ENCODE results near the gene CCDC197. TPM values are rescaled to one million over a fixed set of nuclear protein-coding genes. Genes with fewer than 3 reads are reported as not detected.
A peak's percentile ranks its signal among the peaks of the same experiment; 100 is the strongest.

CCDC197 gene
- total RNA-seq, 2 experiments from 2014 or later: 0.44 to 0.69 TPM

DNA sequence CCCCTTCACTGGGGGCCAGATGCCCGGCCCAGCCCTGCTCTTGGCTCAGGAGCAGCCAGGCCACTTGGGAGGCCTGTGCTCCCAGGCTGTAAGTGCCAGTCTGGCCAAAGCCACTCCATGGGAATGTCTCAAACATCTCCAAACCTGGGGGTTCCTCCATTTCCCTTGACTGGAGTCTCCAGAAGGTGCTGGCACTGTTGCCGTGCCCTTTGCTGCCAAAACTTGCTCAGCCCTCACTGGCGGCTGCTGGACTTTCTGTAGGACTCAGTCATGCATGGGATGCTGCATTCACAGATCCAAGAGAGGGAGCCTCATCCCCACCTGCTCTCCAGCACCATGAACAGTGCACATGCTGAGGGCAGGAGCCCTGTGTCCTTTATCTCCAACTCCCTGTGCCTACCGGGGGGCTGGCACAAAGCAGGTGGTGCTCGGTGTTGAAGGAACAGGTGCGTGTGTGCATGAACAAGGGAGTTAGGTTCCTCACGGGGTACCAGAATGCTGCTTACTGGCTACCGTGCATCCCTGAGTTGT is 19.4 kb downstream of the CCDC197 start:
- CTCF ChIA-PET: interaction anchor here (0.9 to 8.7 kb wide), 4 partner anchors 12 to 77 kb away, joined by 3 to 71 read pairs (median 6); no protein-coding TSS in a partner anchor
- intact Hi-C loops (cut with micrococcal nuclease): no loop called here
- Mint-ChIP-seq H3K27me3 (no peaks in the 10 kb centered on the region), H3K27ac (no peak overlapping the region), H3K36me3 (no peaks in the 10 kb centered on the region), H3K9me3 (no peaks in the 10 kb centered on the region), H3K4me1 (ENCODE audit: low read depth) (peaks cover 20% of the 10 kb centered on the region), H3K4me3 (no peak overlapping the region)
- POLR2A ChIA-PET: no interaction called here
- DNase-seq: no peak

GRCh38 chr14:94018308-94018707 is 21.2 kb downstream of the CCDC197 start:
- Mint-ChIP-seq H3K4me1 (ENCODE audit: low read depth) (peaks cover 27% of the 10 kb centered on the region), H3K4me3 (no peak overlapping the region), H3K27me3 (no peaks in the 10 kb centered on the region), H3K36me3 (no peaks in the 10 kb centered on the region), H3K9me3 (no peaks in the 10 kb centered on the region), H3K27ac (no peak overlapping the region)
- no peak for DNase-seq
- intact Hi-C loops (cut with micrococcal nuclease): no loop called here
- CTCF ChIA-PET: interaction anchor here (0.7 to 8.7 kb wide), 3 partner anchors 8 to 79 kb away, joined by 3 to 71 read pairs (median 3); no protein-coding TSS in a partner anchor
- POLR2A ChIA-PET: no interaction called here

- H3K4me1 Mint-ChIP-seq (ENCODE audit: low read depth): peaks cover 27% of the 10 kb centered on the region
- no peaks in the 10 kb centered on the region for H3K36me3 Mint-ChIP-seq
- ChIA-PET CTCF (interaction anchor here (0.6 to 8.7 kb wide), 5 partner anchors 18 to 184 kb away, joined by 3 to 71 read pairs (median 4); no protein-coding TSS in a partner anchor), POLR2A (no interaction called here)
- H3K27ac Mint-ChIP-seq: no peak overlapping the region
- intact Hi-C loops (cut with micrococcal nuclease): no loop called here
- no peak for DNase-seq
- H3K4me3 Mint-ChIP-seq: no peak overlapping the region
- H3K9me3 Mint-ChIP-seq: no peaks in the 10 kb centered on the region
- H3K27me3 Mint-ChIP-seq: no peaks in the 10 kb centered on the region
These were observed 22.2 kb downstream of the CCDC197 start for GRCh38 chr14:94019329-94019728.

DNA sequence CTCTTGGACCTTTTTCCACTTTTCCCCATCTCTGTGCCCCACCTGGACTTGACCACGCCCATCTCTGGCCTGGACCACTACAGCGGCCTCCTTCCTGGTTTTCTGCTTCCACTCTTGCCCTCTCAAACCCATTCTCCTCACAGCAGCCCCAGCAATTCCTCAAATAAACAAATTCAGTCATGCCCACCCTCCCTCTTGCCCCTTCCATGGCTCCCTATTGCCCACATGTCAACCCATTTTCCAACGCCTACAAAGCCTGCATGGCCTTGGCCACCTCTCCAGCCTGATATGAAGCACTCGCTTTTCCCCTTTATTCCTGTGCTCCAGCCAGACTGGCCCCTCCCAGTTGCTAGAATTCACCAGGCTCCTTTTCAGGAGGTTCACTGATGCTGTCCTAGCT is 23.2 kb downstream of the CCDC197 start:
- Mint-ChIP-seq H3K27me3 (no peaks in the 10 kb centered on the region), H3K36me3 (no peaks in the 10 kb centered on the region), H3K4me3 (no peak overlapping the region), H3K4me1 (ENCODE audit: low read depth) (peaks cover 27% of the 10 kb centered on the region), H3K9me3 (no peaks in the 10 kb centered on the region), H3K27ac (no peak overlapping the region)
- intact Hi-C loops (cut with micrococcal nuclease): no loop called here
- ChIA-PET POLR2A (interaction anchor here (1.5 kb wide), 1 partner anchor 49 kb away, joined by 3 read pairs; no protein-coding TSS in a partner anchor), CTCF (interaction anchor here (1.0 to 8.7 kb wide), 8 partner anchors 9 to 116 kb away, joined by 3 to 71 read pairs (median 10); no protein-coding TSS in a partner anchor)
- no peak for DNase-seq

GRCh38 chr14:94021001-94021400 is 23.9 kb downstream of the CCDC197 start:
- intact Hi-C loops (cut with micrococcal nuclease): no loop called here
- CTCF ChIA-PET: interaction anchor here (0.8 to 8.7 kb wide), 14 partner anchors 10 to 116 kb away, joined by 3 to 71 read pairs (median 6); partner anchors contain the start of genes DDX24 and IFI27L1

GRCh38 chr14:94021416-94022157 is 24.5 kb downstream of the CCDC197 start:
- Mint-ChIP-seq H3K27ac (peak overlapping the region; percentile 70), H3K4me3 (no peak overlapping the region), H3K36me3 (no peaks in the 10 kb centered on the region), H3K27me3 (no peaks in the 10 kb centered on the region), H3K9me3 (no peaks in the 10 kb centered on the region), H3K4me1 (ENCODE audit: low read depth) (peaks cover 33% of the 10 kb centered on the region)
- DNase-seq: peak; percentile 62
- CTCF ChIA-PET: interaction anchor here (0.8 to 8.7 kb wide), 14 partner anchors 10 to 115 kb away, joined by 3 to 71 read pairs (median 6); partner anchors contain the start of genes DDX24 and IFI27L1
- POLR2A ChIA-PET: interaction anchor here (1.2 to 2.0 kb wide), 5 partner anchors 43 to 82 kb away, joined by 3 to 11 read pairs (median 4); no protein-coding TSS in a partner anchor
- intact Hi-C loops (cut with micrococcal nuclease): no loop called here

More at GRCh38 chr14:94021001-94021400, 23.9 kb downstream of the CCDC197 start:
- H3K4me1 Mint-ChIP-seq (ENCODE audit: low read depth): peaks cover 31% of the 10 kb centered on the region
- H3K36me3 Mint-ChIP-seq: no peaks in the 10 kb centered on the region
- H3K27ac Mint-ChIP-seq: peak overlapping the region; percentile 70
- peak; percentile 36 for DNase-seq
- POLR2A ChIA-PET: interaction anchor here (1.2 to 2.0 kb wide), 5 partner anchors 43 to 81 kb away, joined by 3 to 11 read pairs (median 4); no protein-coding TSS in a partner anchor
- H3K27me3 Mint-ChIP-seq: no peaks in the 10 kb centered on the region
- H3K9me3 Mint-ChIP-seq: no peaks in the 10 kb centered on the region
- H3K4me3 Mint-ChIP-seq: no peak overlapping the region

DNA sequence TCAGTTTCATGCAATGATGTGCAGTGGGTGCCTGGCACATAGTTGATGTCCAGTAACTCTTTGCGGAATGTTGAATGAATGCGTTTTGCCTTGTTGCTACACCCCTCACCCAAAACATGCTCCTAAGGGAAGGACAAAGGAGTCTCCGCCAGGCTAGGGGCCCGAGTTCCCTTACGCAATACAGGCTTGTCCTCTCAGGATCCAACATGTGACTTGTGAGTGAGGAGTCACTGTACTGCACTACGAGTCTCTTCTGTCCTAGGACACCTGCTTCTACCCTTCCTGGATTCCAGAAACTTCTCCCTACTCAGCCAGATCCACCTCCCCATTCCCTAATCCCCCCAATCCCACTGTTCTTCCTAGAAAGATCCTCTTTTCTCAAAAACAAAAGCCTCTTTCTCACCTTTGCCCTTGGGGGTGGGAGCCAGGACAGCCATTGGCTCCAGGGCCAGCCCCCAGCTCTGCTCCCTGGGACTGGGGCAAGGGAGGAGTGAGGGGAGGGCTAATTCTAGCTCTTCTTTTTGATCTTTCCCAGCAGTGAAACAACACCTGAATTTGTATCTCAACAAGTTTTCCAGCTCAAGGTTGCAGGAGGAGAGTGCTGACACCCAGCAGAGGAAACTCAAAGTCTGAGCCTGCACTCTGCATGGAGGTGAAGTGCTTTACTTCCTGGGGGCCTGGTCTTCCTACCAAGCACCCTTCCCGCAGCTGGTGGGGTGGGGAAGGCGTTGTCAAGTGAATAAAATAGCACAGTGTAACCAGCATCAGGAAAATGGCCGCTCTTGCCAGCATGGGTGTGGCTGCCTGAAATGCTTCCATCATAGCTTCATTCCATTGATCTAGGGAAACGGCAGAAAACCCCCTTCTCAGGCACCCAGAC is 25.7 kb downstream of the CCDC197 start:
- Mint-ChIP-seq H3K4me3 (no peak overlapping the region), H3K9me3 (no peaks in the 10 kb centered on the region), H3K27me3 (no peaks in the 10 kb centered on the region), H3K27ac (no peak overlapping the region), H3K4me1 (ENCODE audit: low read depth) (peaks cover 38% of the 10 kb centered on the region), H3K36me3 (no peaks in the 10 kb centered on the region)
- ChIA-PET POLR2A (interaction anchor here (1.2 to 2.0 kb wide), 2 partner anchors 45 to 64 kb away, joined by 4 to 11 read pairs; no protein-coding TSS in a partner anchor), CTCF (interaction anchor here (0.6 to 8.7 kb wide), 6 partner anchors 11 to 114 kb away, joined by 3 to 71 read pairs (median 10); no protein-coding TSS in a partner anchor)
- no peak for DNase-seq
- intact Hi-C loops (cut with micrococcal nuclease): no loop called here

GRCh38 chr14:94024549-94024948 is 27.4 kb downstream of the CCDC197 start:
- Mint-ChIP-seq H3K9me3 (no peaks in the 10 kb centered on the region), H3K4me1 (ENCODE audit: low read depth) (peaks cover 51% of the 10 kb centered on the region), H3K27ac (no peak overlapping the region), H3K4me3 (no peak overlapping the region), H3K27me3 (no peaks in the 10 kb centered on the region), H3K36me3 (no peaks in the 10 kb centered on the region)
- intact Hi-C loops (cut with micrococcal nuclease): no loop called here
- CTCF ChIA-PET: interaction anchor here (1.0 to 8.7 kb wide), 4 partner anchors 12 to 108 kb away, joined by 3 to 71 read pairs (median 6); no protein-coding TSS in a partner anchor
- POLR2A ChIA-PET: no interaction called here
- DNase-seq: no peak

- peak overlapping the region; percentile 64 for H3K4me3 Mint-ChIP-seq
- DNase-seq: no peak
- H3K27ac Mint-ChIP-seq: no peak overlapping the region
- no peaks in the 10 kb centered on the region for H3K9me3 Mint-ChIP-seq
- ChIA-PET CTCF (interaction anchor here (0.7 to 3.9 kb wide), 7 partner anchors 10 to 111 kb away, joined by 3 to 43 read pairs (median 6); no protein-coding TSS in a partner anchor), POLR2A (interaction anchor here (1.1 to 1.4 kb wide), 2 partner anchors 10 to 66 kb away, joined by 3 to 6 read pairs; no protein-coding TSS in a partner anchor)
- H3K27me3 Mint-ChIP-seq: no peaks in the 10 kb centered on the region
- intact Hi-C loops (cut with micrococcal nuclease): loop anchor here (1.0 to 2.0 kb wide), 4 partner anchors 13 to 151 kb away; partner anchors contain the start of genes DDX24 and IFI27L1
- no peaks in the 10 kb centered on the region for H3K36me3 Mint-ChIP-seq
- H3K4me1 Mint-ChIP-seq (ENCODE audit: low read depth): peaks cover 49% of the 10 kb centered on the region
These were observed 28.6 kb downstream of the CCDC197 start for GRCh38 chr14:94025720-94026119.

GRCh38 chr14:94026173-94026888 is 29.2 kb downstream of the CCDC197 start, which contains the start of gene OTUB2:
Gene OTUB2, plus strand, starts transcription at chr14:94026340. Its CDS starts 198 bp downstream, at chr14:94026538.
- Mint-ChIP-seq H3K27ac (no peak within 1 kb of the TSS), H3K36me3 (no peaks in the 10 kb centered on the region), H3K4me3 (peak within 1 kb of the TSS; percentile 64), H3K9me3 (no peaks in the 10 kb centered on the region), H3K4me1 (ENCODE audit: low read depth) (peaks cover 43% of the 10 kb centered on the region), H3K27me3 (no peaks in the 10 kb centered on the region)
- DNase-seq: peak; percentile 99
- POLR2A ChIA-PET: interaction anchor here (1.1 to 1.4 kb wide), 3 partner anchors 10 to 67 kb away, joined by 3 to 6 read pairs (median 5); partner anchors contain the start of genes DDX24 and IFI27L1
- intact Hi-C loops (cut with micrococcal nuclease): loop anchor here (1.0 to 2.0 kb wide), 4 partner anchors 14 to 150 kb away; partner anchors contain the start of genes DDX24 and IFI27L1
- CTCF ChIA-PET: interaction anchor here (0.7 to 3.9 kb wide), 7 partner anchors 9 to 110 kb away, joined by 3 to 43 read pairs (median 6); no protein-coding TSS in a partner anchor

Measured in activated CD4-positive, alpha-beta memory T cell treated with anti-CD3 and anti-CD28 coated beads for 36 hours (primary cell).